ENCODE results near the gene GABRG3. TPM values are rescaled to one million over a fixed set of nuclear protein-coding genes. Genes with fewer than 3 reads are reported as not detected.

The GABRG3 gene
- total and polyA plus RNA-seq, 8 donors, result 0.35 TPM; not detected in 7

- no peak for ATAC-seq
- H3K36me3 ChIP-seq, result no peaks in the 10 kb centered on the region
- H3K27me3 ChIP-seq, result no peaks in the 10 kb centered on the region
- H3K9me3 ChIP-seq, result no peaks in the 10 kb centered on the region
- 79 to 90% methylated on average over 7 of the region's 7 CpGs for WGBS, 2 donors
- no peak for FAIRE-seq
- H3K4me1 ChIP-seq, result no peaks in the 10 kb centered on the region
- no peak for DNase-seq
- TF ChIP-seq, protein P1, sequence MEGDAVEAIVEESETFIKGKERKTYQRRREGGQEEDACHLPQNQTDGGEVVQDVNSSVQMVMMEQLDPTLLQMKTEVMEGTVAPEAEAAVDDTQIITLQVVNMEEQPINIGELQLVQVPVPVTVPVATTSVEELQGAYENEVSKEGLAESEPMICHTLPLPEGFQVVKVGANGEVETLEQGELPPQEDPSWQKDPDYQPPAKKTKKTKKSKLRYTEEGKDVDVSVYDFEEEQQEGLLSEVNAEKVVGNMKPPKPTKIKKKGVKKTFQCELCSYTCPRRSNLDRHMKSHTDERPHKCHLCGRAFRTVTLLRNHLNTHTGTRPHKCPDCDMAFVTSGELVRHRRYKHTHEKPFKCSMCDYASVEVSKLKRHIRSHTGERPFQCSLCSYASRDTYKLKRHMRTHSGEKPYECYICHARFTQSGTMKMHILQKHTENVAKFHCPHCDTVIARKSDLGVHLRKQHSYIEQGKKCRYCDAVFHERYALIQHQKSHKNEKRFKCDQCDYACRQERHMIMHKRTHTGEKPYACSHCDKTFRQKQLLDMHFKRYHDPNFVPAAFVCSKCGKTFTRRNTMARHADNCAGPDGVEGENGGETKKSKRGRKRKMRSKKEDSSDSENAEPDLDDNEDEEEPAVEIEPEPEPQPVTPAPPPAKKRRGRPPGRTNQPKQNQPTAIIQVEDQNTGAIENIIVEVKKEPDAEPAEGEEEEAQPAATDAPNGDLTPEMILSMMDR (IDR thresholded peaks at IDR 0.05), result no peak
- intact Hi-C loops (cut with DNase I), result no loop called here
- no peak overlapping the region for H3K27ac ChIP-seq
- no peak overlapping the region for H3K4me3 ChIP-seq
These were observed 152.8 kb downstream of the GABRG3 start for GRCh38 chr15:27123808-27124207.

GRCh38 chr15:27124287-27124871, 153.4 kb downstream of the GABRG3 start:
- Histone ChIP-seq H3K27ac (no peak overlapping the region), H3K4me3 (no peak overlapping the region), H3K9me3 (no peaks in the 10 kb centered on the region), H3K36me3 (no peaks in the 10 kb centered on the region), H3K4me1 (no peaks in the 10 kb centered on the region), H3K27me3 (no peaks in the 10 kb centered on the region)
- 43 to 44% methylated on average over 4 of the region's 4 CpGs for WGBS, 2 donors
- DNase-seq (no peak), FAIRE-seq (no peak), ATAC-seq (no peak)
- TF ChIP-seq, protein P1 (IDR thresholded peaks at IDR 0.05), result no peak
- intact Hi-C loops (cut with DNase I), result no loop called here

DNA sequence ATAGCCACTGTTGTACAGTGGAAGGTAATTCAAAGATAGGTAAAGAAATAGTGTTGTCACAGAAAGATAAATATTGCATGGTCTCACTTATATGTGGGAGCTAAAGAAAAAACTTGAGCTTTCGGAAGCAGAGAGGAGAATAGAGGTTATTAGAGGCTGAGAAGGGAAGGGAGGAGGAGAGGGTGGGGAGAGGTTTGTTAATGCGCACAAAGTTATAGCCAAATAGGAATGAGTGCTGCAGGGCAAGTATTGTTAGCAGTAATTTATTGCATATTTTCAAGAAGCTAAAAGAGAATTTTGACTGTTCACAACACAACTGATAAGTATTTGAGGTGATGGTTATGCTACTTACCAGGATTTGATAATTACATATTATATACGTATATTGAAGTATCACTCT, 154.2 kb downstream of the GABRG3 start:
- TF ChIP-seq, protein P1 (IDR thresholded peaks at IDR 0.05), result no peak
- DNase-seq, result no peak
- intact Hi-C loops (cut with DNase I), result no loop called here
- WGBS, 2 donors, result 78 to 82% methylated on average over 3 of the region's 3 CpGs
- H3K9me3 ChIP-seq, result no peaks in the 10 kb centered on the region
- no peak overlapping the region for H3K27ac ChIP-seq
- no peaks in the 10 kb centered on the region for H3K36me3 ChIP-seq
- no peak overlapping the region for H3K4me3 ChIP-seq
- ATAC-seq, result no peak
- no peaks in the 10 kb centered on the region for H3K4me1 ChIP-seq
- FAIRE-seq, result no peak
- no peaks in the 10 kb centered on the region for H3K27me3 ChIP-seq

- FAIRE-seq, result no peak
- ATAC-seq, result no peak
- Histone ChIP-seq H3K27ac (no peak overlapping the region), H3K4me3 (no peak overlapping the region), H3K36me3 (no peaks in the 10 kb centered on the region), H3K9me3 (no peaks in the 10 kb centered on the region), H3K4me1 (no peaks in the 10 kb centered on the region), H3K27me3 (no peaks in the 10 kb centered on the region)
- WGBS, 2 donors, result 78 to 91% methylated on average over 7 of the region's 7 CpGs
- intact Hi-C loops (cut with DNase I), result no loop called here
- TF ChIP-seq, protein P1 (IDR thresholded peaks at IDR 0.05), result no peak
- no peak for DNase-seq
These were observed 155.5 kb downstream of the GABRG3 start for GRCh38 chr15:27126449-27126848.

DNA sequence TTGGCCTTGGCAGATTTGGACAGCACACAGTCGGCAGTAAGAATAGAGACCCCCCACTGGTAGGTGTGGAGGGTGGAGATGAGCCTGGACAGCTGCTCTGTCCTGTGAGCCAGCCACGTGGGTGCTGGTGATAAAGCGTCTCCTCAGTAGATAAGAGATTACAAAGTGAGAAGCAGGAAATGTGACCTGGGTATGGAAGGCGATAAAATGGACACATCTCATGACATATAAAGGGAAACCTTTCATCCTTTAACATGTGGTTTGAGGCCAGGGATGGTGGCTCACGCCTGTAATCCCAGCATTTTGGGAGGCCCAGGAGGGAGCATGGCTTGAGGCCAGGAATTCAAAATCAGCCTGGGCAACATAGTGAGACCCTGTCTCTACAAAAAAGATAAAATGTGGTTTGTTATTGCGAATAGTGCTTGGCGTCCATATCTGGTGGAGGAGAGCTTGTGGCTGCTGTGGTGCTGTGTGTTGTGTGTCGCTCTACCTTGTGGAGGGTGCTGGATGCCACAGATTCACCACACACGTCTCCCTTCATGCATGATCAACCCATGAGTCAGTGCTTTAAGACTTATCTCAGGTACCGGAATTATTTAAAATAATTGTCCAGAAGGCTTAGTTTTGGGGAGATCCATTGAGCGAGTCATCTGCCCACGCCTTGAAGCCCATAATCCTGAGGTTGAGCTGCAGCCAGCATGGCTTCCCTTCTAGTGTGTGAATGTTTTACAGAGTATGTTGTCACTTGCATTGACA, 157.0 kb downstream of the GABRG3 start:
- Histone ChIP-seq H3K27me3 (no peaks in the 10 kb centered on the region), H3K36me3 (no peaks in the 10 kb centered on the region), H3K9me3 (no peaks in the 10 kb centered on the region), H3K4me1 (no peaks in the 10 kb centered on the region), H3K27ac (no peak overlapping the region), H3K4me3 (no peak overlapping the region)
- TF ChIP-seq, protein P1 (IDR thresholded peaks at IDR 0.05), result no peak
- WGBS, 2 donors, result 55 to 62% methylated on average over 12 of the region's 12 CpGs
- intact Hi-C loops (cut with DNase I), result no loop called here
- ATAC-seq, result no peak
- no peak for DNase-seq
- no peak for FAIRE-seq
